Smooth muscle cell (in vitro differentiated cells): Measurements from ENCODE around the gene SERTAD2. TPM values are rescaled to one million over a fixed set of nuclear protein-coding genes. Genes with fewer than 3 reads are reported as not detected.

Experiments
- DNase-seq: peaks from one replicate; lab custom pipeline; 2025; ENCODE audit not compliant: unreplicated experiment; lab: John Stamatoyannopoulos, UW
- H2AFZ ChIP-seq: fragments of 200-600 bp; sonication (generic); 2 replicates; pipeline ENCODE4 v1.6.0; 2016; ENCODE audit warnings: antibody characterized with exemption, low read depth, mild to moderate bottlenecking
- H3F3A ChIP-seq: fragments of 200-600 bp; sonication (generic); 2 replicates; pipeline ENCODE4 v1.6.0; 2017; ENCODE audit warnings: antibody characterized with exemption, low read depth
- H3K27ac ChIP-seq: fragments of 200-600 bp; sonication (generic); 2 replicates; pipeline ENCODE4 v1.5.1; 2016; ENCODE audit warnings: low read depth, mild to moderate bottlenecking
- H3K27me3 ChIP-seq: fragments of 200-600 bp; sonication (generic); 2 replicates; pipeline ENCODE4 v1.6.1; 2016; ENCODE audit warnings: low read depth, mild to moderate bottlenecking
- H3K36me3 ChIP-seq: fragments of 200-600 bp; sonication (generic); 2 replicates; pipeline ENCODE4 v1.5.1; 2016; ENCODE audit warnings: low read depth
- H3K4me1 ChIP-seq: fragments of 200-600 bp; sonication (generic); 2 replicates; pipeline ENCODE4 v1.5.1; 2016; ENCODE audit warnings: low read depth
- H3K4me2 ChIP-seq: fragments of 200-600 bp; sonication (generic); 2 replicates; pipeline ENCODE4 v1.6.0; 2016; ENCODE audit warnings: mild to moderate bottlenecking
- H3K4me3 ChIP-seq: fragments of 200-600 bp; sonication (generic); 2 replicates; pipeline ENCODE4 v1.5.1; 2016; ENCODE audit warnings: mild to moderate bottlenecking
- H3K79me2 ChIP-seq: fragments of 200-600 bp; sonication (generic); 2 replicates; pipeline ENCODE4 v1.6.0; 2016; ENCODE audit warnings: low read depth, mild to moderate bottlenecking
- H3K9ac ChIP-seq: fragments of 200-600 bp; sonication (generic); 2 replicates; pipeline ENCODE4 v1.6.0; 2016; ENCODE audit warnings: low read depth
- H3K9me3 ChIP-seq: fragments of 200-600 bp; sonication (generic); replicated peaks from 2 replicates; pipeline ENCODE4 v1.5.1; 2016; ENCODE audit warnings: low read depth
- H4K20me1 ChIP-seq: fragments of 200-600 bp; sonication (generic); 2 replicates; pipeline ENCODE4 v1.6.0; 2016; ENCODE audit warnings: low read depth
- WGBS: methylation state at CpG from one replicate; pipeline ENCODE4 v1.1.7; 2016; ENCODE audit warnings: low lambda C conversion rate; 5-methylcytosine and 5-hydroxymethylcytosine counted together
- polyA plus RNA-seq: library from polyadenylated mRNA; unstranded; fragments of >200 nt; fragmentation: Nextera tagmentation; extraction: Ambion mirVana; gene quantifications from 2 replicates; pipeline ENCODE4 v1.2.1, GENCODE V29; 2016
- total RNA-seq: library from RNA; depleted of rRNA; stranded (reverse); fragments of >200 nt; gene quantifications from 2 replicates; pipeline ENCODE4 v1.2.3, GENCODE V29; 2014
- TF ChIP-seq, protein P1 (sequence below): fragments of 200-600 bp; sonication (generic); IDR thresholded peaks from 2 replicates; pipeline ENCODE4 v1.5.1; 2017; ENCODE audit warnings: borderline replicate concordance, mild to moderate bottlenecking, antibody characterized with exemption; ENCODE audit not compliant: insufficient read depth, poor library complexity, severe bottlenecking

The SERTAD2 gene
- total and polyA plus RNA-seq, 2 experiments from 2014 or later, result 14.2 to 23.2 TPM

DNA sequence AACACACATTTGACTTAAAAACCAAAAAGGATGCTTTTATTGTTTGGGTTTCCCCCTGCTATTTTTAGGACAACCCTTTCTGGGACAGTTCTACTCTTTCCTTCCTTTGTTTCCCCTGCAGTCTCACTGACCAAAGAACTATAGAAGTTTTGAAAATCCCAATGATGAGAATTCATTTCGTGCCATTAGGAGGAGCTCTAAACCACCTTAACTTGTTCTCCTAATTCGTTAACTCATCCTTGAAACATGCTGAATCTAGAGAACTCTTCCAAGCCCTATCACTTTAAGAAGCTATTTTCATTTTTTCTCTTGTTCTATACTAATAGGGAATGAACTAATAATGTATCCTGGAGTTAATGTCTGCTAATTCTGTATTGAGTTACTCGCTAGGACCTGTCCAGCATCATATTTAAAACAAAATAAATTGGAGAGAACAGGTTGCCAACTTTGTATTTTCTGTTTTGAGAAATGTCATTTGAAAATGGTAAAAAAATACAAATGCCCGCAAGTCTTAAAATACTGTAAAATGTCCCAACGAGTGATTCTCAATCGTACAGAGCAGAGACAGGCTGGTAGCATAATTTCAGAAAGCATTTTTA is 66.7 kb downstream of the SERTAD2 start:
- TF ChIP-seq, protein P1, sequence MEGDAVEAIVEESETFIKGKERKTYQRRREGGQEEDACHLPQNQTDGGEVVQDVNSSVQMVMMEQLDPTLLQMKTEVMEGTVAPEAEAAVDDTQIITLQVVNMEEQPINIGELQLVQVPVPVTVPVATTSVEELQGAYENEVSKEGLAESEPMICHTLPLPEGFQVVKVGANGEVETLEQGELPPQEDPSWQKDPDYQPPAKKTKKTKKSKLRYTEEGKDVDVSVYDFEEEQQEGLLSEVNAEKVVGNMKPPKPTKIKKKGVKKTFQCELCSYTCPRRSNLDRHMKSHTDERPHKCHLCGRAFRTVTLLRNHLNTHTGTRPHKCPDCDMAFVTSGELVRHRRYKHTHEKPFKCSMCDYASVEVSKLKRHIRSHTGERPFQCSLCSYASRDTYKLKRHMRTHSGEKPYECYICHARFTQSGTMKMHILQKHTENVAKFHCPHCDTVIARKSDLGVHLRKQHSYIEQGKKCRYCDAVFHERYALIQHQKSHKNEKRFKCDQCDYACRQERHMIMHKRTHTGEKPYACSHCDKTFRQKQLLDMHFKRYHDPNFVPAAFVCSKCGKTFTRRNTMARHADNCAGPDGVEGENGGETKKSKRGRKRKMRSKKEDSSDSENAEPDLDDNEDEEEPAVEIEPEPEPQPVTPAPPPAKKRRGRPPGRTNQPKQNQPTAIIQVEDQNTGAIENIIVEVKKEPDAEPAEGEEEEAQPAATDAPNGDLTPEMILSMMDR, result peak; percentile 61
- 45% methylated on average over 6 of the region's 6 CpGs for whole genome bisulfite sequencing
- DNase-seq, result no peak

DNA sequence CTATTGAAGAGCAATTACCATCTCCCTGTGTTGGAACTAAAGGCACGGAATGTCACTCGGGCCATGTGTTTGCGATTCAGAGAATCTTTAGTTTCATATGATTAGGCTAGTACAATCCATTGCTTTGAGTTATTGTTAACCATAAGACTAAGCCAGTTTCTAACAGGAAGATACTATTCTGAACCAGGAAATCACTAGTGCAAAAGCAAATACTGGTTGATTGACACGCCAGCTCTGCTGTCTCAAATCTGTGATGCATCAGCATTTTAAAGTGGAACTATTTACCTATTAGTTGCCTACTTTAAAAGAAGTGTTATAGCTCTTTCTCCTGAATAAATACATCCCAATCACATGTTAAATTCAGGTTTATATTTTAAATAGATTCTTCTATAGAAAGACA is 67.7 kb downstream of the SERTAD2 start:
- Histone ChIP-seq H2AFZ (no peak overlapping the region), H3K4me1 (no peaks in the 10 kb centered on the region), H3K4me2 (no peak overlapping the region), H3K27me3 (no peaks in the 10 kb centered on the region), H3K27ac (no peak overlapping the region), H3K36me3 (no peaks in the 10 kb centered on the region), H3K9me3 (no peaks in the 10 kb centered on the region), H3K9ac (no peak overlapping the region), H4K20me1 (no peaks in the 10 kb centered on the region), H3K4me3 (no peak overlapping the region), H3K79me2 (no peaks in the 10 kb centered on the region), H3F3A (no peaks in the 10 kb centered on the region)
- DNase-seq, result no peak
- TF ChIP-seq, protein P1, result no peak
- 94% methylated on average over 4 of the region's 4 CpGs for WGBS

More for the DNA sequence above, 66.7 kb downstream of the SERTAD2 start:
- Histone ChIP-seq H3F3A (no peaks in the 10 kb centered on the region), H4K20me1 (no peaks in the 10 kb centered on the region), H3K27ac (no peak overlapping the region), H3K36me3 (no peaks in the 10 kb centered on the region), H3K4me2 (no peak overlapping the region), H3K9me3 (no peaks in the 10 kb centered on the region), H2AFZ (no peak overlapping the region), H3K79me2 (no peaks in the 10 kb centered on the region), H3K9ac (no peak overlapping the region), H3K4me1 (no peaks in the 10 kb centered on the region), H3K4me3 (no peak overlapping the region), H3K27me3 (no peaks in the 10 kb centered on the region)

- Histone ChIP-seq H3K9me3 (no peaks in the 10 kb centered on the region), H3K79me2 (no peaks in the 10 kb centered on the region), H3K4me2 (no peak overlapping the region), H3K4me3 (no peak overlapping the region), H3K27ac (no peak overlapping the region), H3K36me3 (no peaks in the 10 kb centered on the region), H2AFZ (no peak overlapping the region), H4K20me1 (no peaks in the 10 kb centered on the region), H3K4me1 (no peaks in the 10 kb centered on the region), H3F3A (no peaks in the 10 kb centered on the region), H3K9ac (no peak overlapping the region), H3K27me3 (no peaks in the 10 kb centered on the region)
- DNase-seq, result no peak
- TF ChIP-seq, protein P1, result no peak
- 94% methylated on average over 5 of the region's 5 CpGs for WGBS
Measured at GRCh38 chr2:64582774-64583340, 70.9 kb downstream of the SERTAD2 start.
